Activated B cell treated with CpG ODN at 0.5 μM for 24 hours (primary cell): ENCODE data around the gene ARID3C. TPM values are rescaled to one million over a fixed set of nuclear protein-coding genes. Genes with fewer than 3 reads are reported as not detected.

Experiments
- ATAC-seq: fragments of 200-7000 bp; cut with Tn5 transposase; one replicate; pipeline ENCODE4 v1.10.0; 2021; ENCODE audit warnings: low read depth, mild to moderate bottlenecking, moderate library complexity
- CTCF ChIA-PET: fragments of 350-600 bp; sonication (Branson Sonifier 250); formaldehyde crosslinking; loops from one replicate; lab custom pipeline; 2021; ENCODE audit warnings: antibody characterized with exemption; lab: Charles Lee
- POLR2A ChIA-PET: fragments of 350-600 bp; sonication (Branson Sonifier 250); formaldehyde crosslinking; loops from one replicate; lab custom pipeline; 2021; ENCODE audit warnings: antibody characterized with exemption; lab: Charles Lee
- DNase-seq: peaks from one replicate; pipeline ENCODE4 v3.0.0; 2022
- H3K27ac Mint-ChIP-seq: one replicate; pipeline ENCODE4 v1.8.0; 2020; ENCODE audit warnings: mixed read lengths
- H3K27me3 Mint-ChIP-seq: one replicate; pipeline ENCODE4 v1.8.0; 2021; ENCODE audit warnings: mixed read lengths
- H3K36me3 Mint-ChIP-seq: one replicate; pipeline ENCODE4 v1.8.0; 2021; ENCODE audit warnings: low read depth, mixed read lengths
- H3K4me1 Mint-ChIP-seq: one replicate; pipeline ENCODE4 v1.8.0; 2021; ENCODE audit warnings: mixed read lengths
- H3K4me3 Mint-ChIP-seq: one replicate; pipeline ENCODE4 v1.8.0; 2020; ENCODE audit warnings: mild to moderate bottlenecking, mixed read lengths
- H3K9me3 Mint-ChIP-seq: one replicate; pipeline ENCODE4 v1.8.0; 2020; ENCODE audit warnings: mixed read lengths
- CTCF ChIP-seq: fragments of 200-600 bp; IDR thresholded peaks from one replicate; pipeline ENCODE4 v1.8.0; 2022; ENCODE audit warnings: antibody characterized with exemption, mild to moderate bottlenecking
- intact Hi-C: fragments of 100-400 bp; cut with micrococcal nuclease; formaldehyde crosslinking; loops from one replicate; pipeline ENCODE4 v1.15.1; 2024
- total RNA-seq: library from RNA; stranded (reverse); gene quantifications from 2 replicates; pipeline ENCODE4 v1.2.3, GENCODE V29; 2022

Gene ARID3C
- total RNA-seq, 1 donor from 2014 or later = not detected

DNA sequence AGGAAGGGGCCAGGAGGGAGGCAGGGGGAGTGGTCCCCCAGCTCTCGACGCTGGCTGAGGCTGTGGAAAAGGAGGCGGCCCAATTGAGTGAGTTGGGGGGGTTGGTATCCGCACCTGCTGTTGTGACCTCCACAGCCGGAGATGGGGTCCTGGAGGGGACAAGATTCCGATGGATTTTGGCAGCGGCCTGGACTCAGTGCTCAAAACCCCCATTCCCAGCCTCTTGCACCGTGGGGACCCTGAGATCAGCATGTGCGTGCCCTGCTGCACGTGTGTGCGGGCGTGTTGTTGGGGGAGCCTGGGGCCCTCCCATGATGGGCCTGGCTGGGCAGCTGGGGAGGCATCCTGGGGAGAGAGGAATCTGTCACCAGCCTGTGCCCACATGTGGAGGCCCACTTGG is 54.3 kb downstream of the ARID3C start:
- ATAC-seq (no peak), DNase-seq (no peak)
- no peak for TF ChIP-seq CTCF
- ChIA-PET CTCF (no interaction called here), POLR2A (no interaction called here)
- H3K36me3 Mint-ChIP-seq = no peaks in the 10 kb centered on the region
- intact Hi-C loops = no loop called here
- peaks cover 19% of the 10 kb centered on the region for H3K4me1 Mint-ChIP-seq
- no peak overlapping the region for H3K4me3 Mint-ChIP-seq
- no peaks in the 10 kb centered on the region for H3K9me3 Mint-ChIP-seq
- H3K27me3 Mint-ChIP-seq = peaks cover 34% of the 10 kb centered on the region
- no peak overlapping the region for H3K27ac Mint-ChIP-seq

DNA sequence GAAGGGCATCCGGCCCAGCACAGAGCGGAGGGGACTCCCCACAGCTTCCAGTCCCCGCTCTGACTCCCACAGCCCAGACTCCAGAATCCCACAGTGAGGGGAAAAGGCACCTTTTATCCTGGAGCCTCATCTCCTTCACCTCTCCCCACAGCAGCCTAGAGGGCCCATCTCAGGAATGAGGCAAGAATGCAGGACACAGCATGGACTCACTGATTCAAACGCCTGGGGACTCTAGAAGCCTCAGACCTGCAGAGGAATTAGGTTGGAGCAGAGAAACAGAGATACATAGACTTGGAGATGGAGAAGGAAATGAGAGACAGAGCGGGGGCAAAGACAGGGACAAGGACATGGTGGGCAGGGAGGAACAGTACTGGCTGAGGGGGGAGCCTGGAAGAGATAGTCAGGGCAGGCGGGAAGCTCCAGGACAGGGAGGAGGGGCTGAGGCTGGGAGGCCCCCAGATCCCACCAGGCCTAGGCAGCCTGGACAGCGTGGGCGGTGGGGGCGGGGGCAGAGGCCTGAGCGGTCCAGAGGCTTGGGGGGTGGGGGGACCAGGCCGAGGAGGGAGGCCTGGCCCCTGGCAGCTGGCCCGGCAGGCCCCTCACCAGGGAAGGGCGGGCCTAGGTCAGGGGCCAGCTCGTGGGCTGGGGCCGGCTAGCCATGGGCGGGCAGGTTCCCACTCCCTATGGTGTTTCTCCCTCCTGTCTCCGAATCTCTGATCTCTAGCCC is 55.1 kb downstream of the ARID3C start:
- intact Hi-C loops = no loop called here
- ATAC-seq = no peak
- Mint-ChIP-seq H3K27me3 (peaks cover 28% of the 10 kb centered on the region), H3K9me3 (no peaks in the 10 kb centered on the region), H3K36me3 (no peaks in the 10 kb centered on the region), H3K4me1 (peaks cover 14% of the 10 kb centered on the region), H3K4me3 (no peak overlapping the region), H3K27ac (no peak overlapping the region)
- POLR2A ChIA-PET = no interaction called here
- no peak for TF ChIP-seq CTCF
- CTCF ChIA-PET = no interaction called here
- DNase-seq = no peak

DNA sequence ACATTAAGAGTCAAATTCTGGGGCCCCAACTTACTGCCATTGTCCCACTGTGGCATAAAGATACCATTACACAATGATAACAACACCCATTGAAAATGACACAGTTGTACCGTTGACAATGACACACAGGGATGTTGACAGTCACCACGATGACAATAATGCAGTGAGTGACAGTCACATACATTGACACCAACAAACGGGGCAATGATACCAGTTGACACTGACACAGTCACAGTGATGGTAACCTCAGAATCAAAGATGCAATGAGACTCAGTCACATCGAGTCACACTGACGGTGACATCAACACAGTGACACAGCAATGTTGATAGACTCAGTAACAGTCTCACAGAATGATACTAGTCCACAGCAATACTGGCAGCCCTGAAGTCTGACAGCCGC is 56.2 kb downstream of the ARID3C start:
- Mint-ChIP-seq H3K27me3 (peaks cover 28% of the 10 kb centered on the region), H3K27ac (no peak overlapping the region), H3K36me3 (no peaks in the 10 kb centered on the region), H3K4me1 (peaks cover 13% of the 10 kb centered on the region), H3K4me3 (no peak overlapping the region), H3K9me3 (no peaks in the 10 kb centered on the region)
- no peak for DNase-seq
- no peak for ATAC-seq
- ChIA-PET POLR2A (no interaction called here), CTCF (no interaction called here)
- no peak for TF ChIP-seq CTCF
- intact Hi-C loops = no loop called here

DNA sequence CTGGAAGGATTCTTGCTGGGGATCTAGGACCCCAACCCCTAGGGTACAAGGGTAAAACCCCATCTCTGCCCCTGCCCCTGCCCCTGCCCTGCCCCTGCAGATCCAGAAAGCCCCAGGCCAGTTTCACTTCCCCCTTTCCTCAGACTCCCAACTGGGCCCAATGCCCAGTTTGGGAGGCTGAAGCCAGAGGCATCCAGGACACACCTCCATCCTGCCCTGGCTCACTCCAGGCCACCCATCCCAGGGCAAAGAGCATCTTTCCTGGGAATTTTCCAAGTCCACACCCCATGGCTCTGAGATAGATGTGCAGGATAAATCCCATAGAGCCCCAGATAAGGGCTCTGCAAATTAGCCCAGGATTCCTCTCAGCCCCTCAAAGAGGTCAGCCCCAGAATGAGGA is 56.8 kb downstream of the ARID3C start:
- Mint-ChIP-seq H3K27me3 (peaks cover 28% of the 10 kb centered on the region), H3K9me3 (no peaks in the 10 kb centered on the region), H3K27ac (no peak overlapping the region), H3K4me1 (peaks cover 8% of the 10 kb centered on the region), H3K4me3 (no peak overlapping the region), H3K36me3 (no peaks in the 10 kb centered on the region)
- intact Hi-C loops = no loop called here
- no peak for DNase-seq
- no peak for TF ChIP-seq CTCF
- ATAC-seq = no peak
- ChIA-PET POLR2A (no interaction called here), CTCF (no interaction called here)

- no peak overlapping the region for H3K4me3 Mint-ChIP-seq
- DNase-seq = no peak
These were observed 57.4 kb downstream of the ARID3C start for GRCh38 chr9:34571481-34571810.

More at GRCh38 chr9:34571481-34571810, 57.4 kb downstream of the ARID3C start:
- Mint-ChIP-seq H3K27ac (no peak overlapping the region), H3K36me3 (no peaks in the 10 kb centered on the region), H3K27me3 (peaks cover 31% of the 10 kb centered on the region), H3K9me3 (no peaks in the 10 kb centered on the region), H3K4me1 (peaks cover 7% of the 10 kb centered on the region)
- ChIA-PET CTCF (no interaction called here), POLR2A (no interaction called here)
- TF ChIP-seq CTCF = no peak
- no peak for ATAC-seq
- intact Hi-C loops = no loop called here

Other genes starting within 250 kb of the ARID3C start
- 13.5 and 16.9 TPM in 2 replicates for gene FAM219A, start 170.5 kb downstream of the ARID3C start, total RNA-seq
- not detected in 2 replicates for gene DNAI1, start 170.3 kb downstream of the ARID3C start, total RNA-seq
- not detected in 2 replicates for gene ENHO, start 106.1 kb downstream of the ARID3C start, total RNA-seq
- gene CNTFR, start 39.3 kb downstream of the ARID3C start, total RNA-seq = not detected in 2 replicates
- 17.5 and 18.9 TPM in 2 replicates for gene RPP25L, start 17.0 kb downstream of the ARID3C start, total RNA-seq
- gene DCTN3, start 8.6 kb downstream of the ARID3C start, total RNA-seq = 63.9 and 64.3 TPM in 2 replicates
- gene SIGMAR1, start 8.7 kb upstream of the ARID3C start, total RNA-seq = 27.2 TPM in 2 replicates
- gene GALT, start 17.6 kb upstream of the ARID3C start, total RNA-seq = 55.9 and 62.5 TPM in 2 replicates
- 11.2 and 18.8 TPM in 2 replicates for gene IL11RA, start 23.1 kb upstream of the ARID3C start, total RNA-seq
- gene CCL27, start 33.6 kb upstream of the ARID3C start, total RNA-seq = not detected in 2 replicates
- gene CCL19, start 62.2 kb upstream of the ARID3C start, total RNA-seq = not detected in 2 replicates
- gene CCL21, start 81.1 kb upstream of the ARID3C start, total RNA-seq = not detected in 2 replicates